Activated T-cell treated with anti-CD3 and anti-CD28 coated beads, Interleukin-2, amount 50 U/mL, for 1 hour (primary cell): ENCODE data around the gene SNCG.
"Not testable (repeated sequence)": the region's sequence is repeated elsewhere in the genome, so short reads cannot be mapped to it uniquely, and the experiment has no call there.

Source experiments
- DNase-seq: peaks from one replicate; pipeline ENCODE4 v3.0.0-alpha.2; 2020

SNCG gene

GRCh38 chr10:86958116-86958900, at the start of gene SNCG:
Gene SNCG (plus strand): TSS chr10:86958599. CDS start chr10:86958698, 99 bp downstream.
- no peak for DNase-seq

GRCh38 chr10:86914734-86915133, 43.7 kb upstream of the SNCG start:
- DNase-seq, result no peak

GRCh38 chr10:86918022-86918471, 40.4 kb upstream of the SNCG start:
- no peak for DNase-seq

- no peak for DNase-seq
Measured at GRCh38 chr10:86922553-86922961, 35.8 kb upstream of the SNCG start.

- no peak for DNase-seq
Measured at GRCh38 chr10:86929468-86930380, 28.7 kb upstream of the SNCG start.

- no peak for DNase-seq
Measured at GRCh38 chr10:86931872-86932271, 26.5 kb upstream of the SNCG start.

GRCh38 chr10:86932674-86933073, 25.7 kb upstream of the SNCG start:
- DNase-seq, result no peak

GRCh38 chr10:86934162-86934711, 24.2 kb upstream of the SNCG start:
- DNase-seq, result not testable (repeated sequence)

- no peak for DNase-seq
Measured at GRCh38 chr10:86936661-86937501, 21.5 kb upstream of the SNCG start.

- no peak for DNase-seq
Measured at GRCh38 chr10:86937502-86938154, 20.8 kb upstream of the SNCG start.

- DNase-seq, result no peak
Measured at GRCh38 chr10:86938260-86938659, 20.1 kb upstream of the SNCG start.

- DNase-seq, result not testable (repeated sequence)
Measured at GRCh38 chr10:86940076-86940475, 18.3 kb upstream of the SNCG start.

- no peak for DNase-seq
Measured at GRCh38 chr10:86940677-86941076, 17.7 kb upstream of the SNCG start.

GRCh38 chr10:86941426-86941825, 17.0 kb upstream of the SNCG start:
- no peak for DNase-seq

GRCh38 chr10:86941991-86942421, 16.4 kb upstream of the SNCG start:
- no peak for DNase-seq

GRCh38 chr10:86942441-86943315, 15.7 kb upstream of the SNCG start:
- no peak for DNase-seq

GRCh38 chr10:86943316-86944030, 14.9 kb upstream of the SNCG start:
- DNase-seq, result no peak

- DNase-seq, result no peak
Measured at GRCh38 chr10:86944031-86944419, 14.4 kb upstream of the SNCG start.

- no peak for DNase-seq
Measured at GRCh38 chr10:86944471-86944870, 13.9 kb upstream of the SNCG start.

GRCh38 chr10:86944907-86945306, 13.5 kb upstream of the SNCG start:
- DNase-seq, result no peak
